ENCODE results near the gene NECTIN1. TPM values are rescaled to one million over a fixed set of nuclear protein-coding genes. Genes with fewer than 3 reads are reported as not detected.

The NECTIN1 gene
- total RNA-seq, 1 experiment from 2014 or later, result 23.8 TPM

DNA sequence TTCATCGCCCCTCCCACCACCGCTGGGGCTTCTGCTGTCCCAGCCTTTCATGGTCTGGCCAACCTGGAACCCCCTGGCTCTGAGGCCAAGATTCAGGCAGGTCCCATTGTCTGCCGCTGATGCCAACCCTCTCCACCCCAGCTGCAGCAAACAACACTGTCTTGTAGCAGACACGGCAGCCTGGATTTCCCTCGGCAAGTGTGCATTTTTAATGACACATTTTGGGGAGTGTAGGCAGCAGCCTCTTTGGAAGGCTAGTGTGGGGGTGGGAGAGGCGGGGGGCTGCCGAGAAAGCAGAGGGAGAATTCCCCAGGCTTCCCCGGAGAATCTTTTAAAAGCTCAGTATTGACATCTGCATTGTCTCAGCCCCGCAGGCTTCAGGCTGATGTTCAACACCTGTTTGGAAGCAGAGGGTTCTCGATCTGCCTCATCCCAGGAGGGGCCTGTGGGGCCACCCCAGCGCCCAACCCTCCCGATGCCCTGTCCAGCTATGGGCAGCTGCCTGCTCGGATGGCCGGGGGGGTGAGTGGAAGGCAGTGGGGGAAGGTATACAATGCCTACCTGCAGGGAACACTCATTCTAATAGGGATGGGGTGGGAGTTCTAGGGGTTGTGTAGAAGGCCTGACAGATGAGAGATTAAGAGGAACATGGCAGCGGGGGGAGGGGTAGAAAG lies 41.5 kb downstream of the NECTIN1 start:
- POLR2A ChIA-PET, result no interaction called here

More for the DNA sequence above, 41.5 kb downstream of the NECTIN1 start:
- H3K4me1 ChIP-seq (ENCODE audit: control insufficient read depth in 1 of 2, insufficient read depth in 2 of 2, low read length in 2 of 2), result peaks cover 29 to 46% of the 10 kb centered on the region in 2 experiments; a peak in 3 of 4 replicates
- ATAC-seq (no peak), DNase-seq (ENCODE audit: low read depth, low spot score) (no peak)
- RAD21 ChIA-PET (ENCODE audit: low non-redundant PET in 1 of 2, low total read pairs in 2 of 2, uncharacterized antibody in 2 of 2, unreplicated experiment in 2 of 2), result no interaction called here
- H3K4me3 ChIP-seq (replicated peaks in 1 of 2; ENCODE audit: low read depth in 1 of 2, low read length in 2 of 2), result no peak overlapping the region
- no peak for TF ChIP-seq SP1 (IDR thresholded peaks at IDR 0.05; ENCODE audit: low read depth)
- TF ChIP-seq FOSL1 (IDR thresholded peaks at IDR 0.05; ENCODE audit: low read depth), result no peak
- TF ChIP-seq SIN3A (IDR thresholded peaks at IDR 0.05; ENCODE audit: low read depth), result no peak
- TF ChIP-seq EZH2phosphoT487 (IDR thresholded peaks at IDR 0.05; ENCODE audit: borderline replicate concordance), result no peak
- TF ChIP-seq YY1 (IDR thresholded peaks at IDR 0.05; ENCODE audit: extremely low read depth, insufficient replicate concordance, low read depth, low read length), result no peak
- TF ChIP-seq JUND (IDR thresholded peaks at IDR 0.05), result no peak
- TF ChIP-seq, protein P1, sequence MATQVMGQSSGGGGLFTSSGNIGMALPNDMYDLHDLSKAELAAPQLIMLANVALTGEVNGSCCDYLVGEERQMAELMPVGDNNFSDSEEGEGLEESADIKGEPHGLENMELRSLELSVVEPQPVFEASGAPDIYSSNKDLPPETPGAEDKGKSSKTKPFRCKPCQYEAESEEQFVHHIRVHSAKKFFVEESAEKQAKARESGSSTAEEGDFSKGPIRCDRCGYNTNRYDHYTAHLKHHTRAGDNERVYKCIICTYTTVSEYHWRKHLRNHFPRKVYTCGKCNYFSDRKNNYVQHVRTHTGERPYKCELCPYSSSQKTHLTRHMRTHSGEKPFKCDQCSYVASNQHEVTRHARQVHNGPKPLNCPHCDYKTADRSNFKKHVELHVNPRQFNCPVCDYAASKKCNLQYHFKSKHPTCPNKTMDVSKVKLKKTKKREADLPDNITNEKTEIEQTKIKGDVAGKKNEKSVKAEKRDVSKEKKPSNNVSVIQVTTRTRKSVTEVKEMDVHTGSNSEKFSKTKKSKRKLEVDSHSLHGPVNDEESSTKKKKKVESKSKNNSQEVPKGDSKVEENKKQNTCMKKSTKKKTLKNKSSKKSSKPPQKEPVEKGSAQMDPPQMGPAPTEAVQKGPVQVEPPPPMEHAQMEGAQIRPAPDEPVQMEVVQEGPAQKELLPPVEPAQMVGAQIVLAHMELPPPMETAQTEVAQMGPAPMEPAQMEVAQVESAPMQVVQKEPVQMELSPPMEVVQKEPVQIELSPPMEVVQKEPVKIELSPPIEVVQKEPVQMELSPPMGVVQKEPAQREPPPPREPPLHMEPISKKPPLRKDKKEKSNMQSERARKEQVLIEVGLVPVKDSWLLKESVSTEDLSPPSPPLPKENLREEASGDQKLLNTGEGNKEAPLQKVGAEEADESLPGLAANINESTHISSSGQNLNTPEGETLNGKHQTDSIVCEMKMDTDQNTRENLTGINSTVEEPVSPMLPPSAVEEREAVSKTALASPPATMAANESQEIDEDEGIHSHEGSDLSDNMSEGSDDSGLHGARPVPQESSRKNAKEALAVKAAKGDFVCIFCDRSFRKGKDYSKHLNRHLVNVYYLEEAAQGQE (IDR thresholded peaks at IDR 0.05; ENCODE audit: low read depth), result no peak
- TF ChIP-seq POLR2A (IDR thresholded peaks at IDR 0.05; ENCODE audit: borderline replicate concordance, extremely low read depth, insufficient read depth, insufficient read length), result no peak
- H3K79me2 ChIP-seq (ENCODE audit: insufficient read depth, low read length), result no peaks in the 10 kb centered on the region; the same call in 1 of the 2 replicates
- BruUV-seq (replicated peaks), result no TSS peak
- H3K9me2 ChIP-seq (ENCODE audit: insufficient read depth), result no peaks in the 10 kb centered on the region
- no peaks in the 10 kb centered on the region for H3K27me3 ChIP-seq (ENCODE audit: insufficient read depth, low read length)
- no peak overlapping the region for H3K9ac ChIP-seq (ENCODE audit: low read length)
- H3K9me3 ChIP-seq (ENCODE audit: control insufficient read depth in 1 of 2, insufficient read depth in 1 of 2, low read depth in 1 of 2, low read length in 2 of 2), result no peaks in the 10 kb centered on the region
- CTCF ChIA-PET, result no interaction called here
- no peak overlapping the region for H2AFZ ChIP-seq (ENCODE audit: low read depth, low read length, poor library complexity, severe bottlenecking)
- H3K36me3 ChIP-seq (ENCODE audit: control insufficient read depth in 1 of 2, insufficient read depth in 2 of 2, low read length in 2 of 2), result no peaks in the 10 kb centered on the region
- no peak overlapping the region for H3K4me2 ChIP-seq (ENCODE audit: low read length)
- intact Hi-C loops (cut with micrococcal nuclease), result no loop called here
- H3K27ac ChIP-seq (ENCODE audit: low read depth, low read length), result no peak overlapping the region
- no peaks in the 10 kb centered on the region for H4K20me1 ChIP-seq (ENCODE audit: insufficient read depth)

All from HCT116 (cell line).